ENCODE measurements around the gene SMPD4. TPM values are rescaled to one million over a fixed set of nuclear protein-coding genes. Genes with fewer than 3 reads are reported as not detected.
"Not testable (repeated sequence)": the region's sequence is repeated elsewhere in the genome, so short reads cannot be mapped to it uniquely, and the experiment has no call there.

The SMPD4 gene
- total RNA-seq, 1 experiment from 2014 or later: 108 TPM

DNA sequence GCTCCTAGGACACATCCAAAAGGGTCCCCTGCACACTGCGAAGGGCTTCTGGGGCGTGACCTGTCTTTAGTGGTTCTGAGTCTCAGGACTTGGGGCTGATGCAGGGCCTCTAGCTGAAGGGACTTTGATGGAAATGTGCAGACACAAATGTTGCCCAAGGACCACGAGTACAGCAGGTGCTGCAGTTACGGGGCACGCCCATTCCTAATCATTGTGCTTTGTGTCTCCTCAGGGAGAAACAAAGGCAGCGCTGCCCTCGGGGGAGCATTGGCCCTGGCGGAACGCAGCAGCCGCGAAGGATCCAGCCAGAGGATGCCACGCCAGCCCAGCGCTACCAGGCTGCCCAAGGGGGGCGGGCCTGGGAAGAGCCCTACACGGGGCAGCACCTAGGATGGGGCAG is 8.8 kb upstream of the SMPD4 start:
- Histone ChIP-seq H3K27ac (ENCODE audit: low read depth, low read length, poor library complexity, severe bottlenecking) (no peak overlapping the region), H3K4me3 (ENCODE audit: low read depth, low read length, poor library complexity, severe bottlenecking) (no peak overlapping the region), H3K4me1 (ENCODE audit: insufficient read depth, low read length, poor library complexity, severe bottlenecking) (no peaks in the 10 kb centered on the region), H3K9me3 (ENCODE audit: low read depth, low read length, poor library complexity, severe bottlenecking) (no peaks in the 10 kb centered on the region), H3K36me3 (ENCODE audit: insufficient read depth, low read length, poor library complexity, severe bottlenecking) (no peaks in the 10 kb centered on the region), H3K27me3 (replicated peaks; ENCODE audit: insufficient read depth, low read depth, low read length, poor library complexity) (no peaks in the 10 kb centered on the region)
- ChIA-PET CTCF (no interaction called here), POLR2A (ENCODE audit: low non-redundant PET) (no interaction called here)
- intact Hi-C loops (cut with micrococcal nuclease; ENCODE audit: unreplicated experiment): no loop called here
- TF ChIP-seq, protein P1, sequence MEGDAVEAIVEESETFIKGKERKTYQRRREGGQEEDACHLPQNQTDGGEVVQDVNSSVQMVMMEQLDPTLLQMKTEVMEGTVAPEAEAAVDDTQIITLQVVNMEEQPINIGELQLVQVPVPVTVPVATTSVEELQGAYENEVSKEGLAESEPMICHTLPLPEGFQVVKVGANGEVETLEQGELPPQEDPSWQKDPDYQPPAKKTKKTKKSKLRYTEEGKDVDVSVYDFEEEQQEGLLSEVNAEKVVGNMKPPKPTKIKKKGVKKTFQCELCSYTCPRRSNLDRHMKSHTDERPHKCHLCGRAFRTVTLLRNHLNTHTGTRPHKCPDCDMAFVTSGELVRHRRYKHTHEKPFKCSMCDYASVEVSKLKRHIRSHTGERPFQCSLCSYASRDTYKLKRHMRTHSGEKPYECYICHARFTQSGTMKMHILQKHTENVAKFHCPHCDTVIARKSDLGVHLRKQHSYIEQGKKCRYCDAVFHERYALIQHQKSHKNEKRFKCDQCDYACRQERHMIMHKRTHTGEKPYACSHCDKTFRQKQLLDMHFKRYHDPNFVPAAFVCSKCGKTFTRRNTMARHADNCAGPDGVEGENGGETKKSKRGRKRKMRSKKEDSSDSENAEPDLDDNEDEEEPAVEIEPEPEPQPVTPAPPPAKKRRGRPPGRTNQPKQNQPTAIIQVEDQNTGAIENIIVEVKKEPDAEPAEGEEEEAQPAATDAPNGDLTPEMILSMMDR (conservative IDR thresholded peaks at IDR 0.05; ENCODE audit: low read depth, low read length): no peak
- no peak for TF ChIP-seq EZH2 (IDR thresholded peaks at IDR 0.05; ENCODE audit: borderline replicate concordance, low read depth, low read length, poor library complexity, severe bottlenecking)
- no peak for DNase-seq (ENCODE audit: low spot score)
- BruUV-seq (replicated peaks): no TSS peak

- H3K4me3 ChIP-seq (ENCODE audit: low read depth, low read length, poor library complexity, severe bottlenecking); DNase-seq (ENCODE audit: low spot score); H3K36me3 ChIP-seq (ENCODE audit: insufficient read depth, low read length, poor library complexity, severe bottlenecking); H3K4me1 ChIP-seq (ENCODE audit: insufficient read depth, low read length, poor library complexity, severe bottlenecking); POLR2A ChIA-PET (ENCODE audit: low non-redundant PET); H3K27me3 ChIP-seq (replicated peaks; ENCODE audit: insufficient read depth, low read depth, low read length, poor library complexity); H3K27ac ChIP-seq (ENCODE audit: low read depth, low read length, poor library complexity, severe bottlenecking); BruUV-seq (replicated peaks); CTCF ChIA-PET; intact Hi-C loops (cut with micrococcal nuclease; ENCODE audit: unreplicated experiment); H3K9me3 ChIP-seq (ENCODE audit: low read depth, low read length, poor library complexity, severe bottlenecking): not testable (repeated sequence)
Measured at GRCh38 chr2:130188958-130189357, 7.6 kb upstream of the SMPD4 start.

- intact Hi-C loops (cut with micrococcal nuclease; ENCODE audit: unreplicated experiment); POLR2A ChIA-PET (ENCODE audit: low non-redundant PET): not testable (repeated sequence)
Measured at GRCh38 chr2:130187859-130188792, 6.7 kb upstream of the SMPD4 start.

GRCh38 chr2:130187268-130187667 is 5.9 kb upstream of the SMPD4 start:
- TF ChIP-seq EZH2 (IDR thresholded peaks at IDR 0.05; ENCODE audit: borderline replicate concordance, low read depth, low read length, poor library complexity, severe bottlenecking): no peak
- TF ChIP-seq, protein P1 (conservative IDR thresholded peaks at IDR 0.05; ENCODE audit: low read depth, low read length): no peak
- Histone ChIP-seq H3K36me3 (ENCODE audit: insufficient read depth, low read length, poor library complexity, severe bottlenecking) (peaks cover 10% of the 10 kb centered on the region), H3K4me1 (ENCODE audit: insufficient read depth, low read length, poor library complexity, severe bottlenecking) (no peaks in the 10 kb centered on the region), H3K27ac (ENCODE audit: low read depth, low read length, poor library complexity, severe bottlenecking) (no peak overlapping the region), H3K4me3 (ENCODE audit: low read depth, low read length, poor library complexity, severe bottlenecking) (no peak overlapping the region), H3K9me3 (ENCODE audit: low read depth, low read length, poor library complexity, severe bottlenecking) (no peaks in the 10 kb centered on the region), H3K27me3 (replicated peaks; ENCODE audit: insufficient read depth, low read depth, low read length, poor library complexity) (no peaks in the 10 kb centered on the region)
- BruUV-seq (replicated peaks): no TSS peak
- ChIA-PET CTCF (no interaction called here), POLR2A (ENCODE audit: low non-redundant PET) (no interaction called here)
- no peak for DNase-seq (ENCODE audit: low spot score)
- intact Hi-C loops (cut with micrococcal nuclease; ENCODE audit: unreplicated experiment): no loop called here

More at GRCh38 chr2:130187859-130188792, 6.7 kb upstream of the SMPD4 start:
- CTCF ChIA-PET; H3K4me1 ChIP-seq (ENCODE audit: insufficient read depth, low read length, poor library complexity, severe bottlenecking); H3K27ac ChIP-seq (ENCODE audit: low read depth, low read length, poor library complexity, severe bottlenecking); BruUV-seq (replicated peaks); H3K4me3 ChIP-seq (ENCODE audit: low read depth, low read length, poor library complexity, severe bottlenecking); H3K9me3 ChIP-seq (ENCODE audit: low read depth, low read length, poor library complexity, severe bottlenecking); H3K27me3 ChIP-seq (replicated peaks; ENCODE audit: insufficient read depth, low read depth, low read length, poor library complexity); DNase-seq (ENCODE audit: low spot score): not testable (repeated sequence)
- H3K36me3 ChIP-seq (ENCODE audit: insufficient read depth, low read length, poor library complexity, severe bottlenecking): peaks cover 10% of the 10 kb centered on the region
